BE2C (cell line): ENCODE measurements around the gene ARHGDIG.

Experiments
- DNase-seq: peaks from one replicate; pipeline ENCODE4 v3.0.0-alpha.2; 2020
- H3K27me3 ChIP-seq: fragments of 250-450 bp; sonication (Bioruptor Pico); 2 replicates; pipeline ENCODE4 v1.5.1; 2020; ENCODE audit warnings: mild to moderate bottlenecking
- H3K36me3 ChIP-seq: fragments of 250-450 bp; sonication (Bioruptor Pico); 2 replicates; pipeline ENCODE4 v1.5.1; 2020; ENCODE audit warnings: mild to moderate bottlenecking
- H3K4me1 ChIP-seq: fragments of 250-450 bp; sonication (Bioruptor Pico); 2 replicates; pipeline ENCODE4 v1.5.1; 2020
- H3K4me3 ChIP-seq: 2 replicates; pipeline ENCODE4 v1.5.1; 2011; ENCODE audit warnings: low read depth, low read length
- H3K9me3 ChIP-seq: fragments of 250-450 bp; sonication (Bioruptor Pico); 2 replicates; pipeline ENCODE4 v1.5.1; 2020
- CTCF ChIP-seq: IDR thresholded peaks from 2 replicates; pipeline ENCODE4 v1.5.1; 2012; ENCODE audit warnings: mild to moderate bottlenecking, low read depth, low read length

Gene ARHGDIG

GRCh38 chr16:276426-277077 lies 3.8 kb upstream of the ARHGDIG start:
- TF ChIP-seq CTCF: no peak
- H3K4me3 ChIP-seq: no peak overlapping the region
- no peaks in the 10 kb centered on the region for H3K9me3 ChIP-seq
- H3K36me3 ChIP-seq: no peaks in the 10 kb centered on the region
- DNase-seq: peak; percentile 11
- H3K4me1 ChIP-seq: no peaks in the 10 kb centered on the region
- peaks cover 10% of the 10 kb centered on the region for H3K27me3 ChIP-seq

DNA sequence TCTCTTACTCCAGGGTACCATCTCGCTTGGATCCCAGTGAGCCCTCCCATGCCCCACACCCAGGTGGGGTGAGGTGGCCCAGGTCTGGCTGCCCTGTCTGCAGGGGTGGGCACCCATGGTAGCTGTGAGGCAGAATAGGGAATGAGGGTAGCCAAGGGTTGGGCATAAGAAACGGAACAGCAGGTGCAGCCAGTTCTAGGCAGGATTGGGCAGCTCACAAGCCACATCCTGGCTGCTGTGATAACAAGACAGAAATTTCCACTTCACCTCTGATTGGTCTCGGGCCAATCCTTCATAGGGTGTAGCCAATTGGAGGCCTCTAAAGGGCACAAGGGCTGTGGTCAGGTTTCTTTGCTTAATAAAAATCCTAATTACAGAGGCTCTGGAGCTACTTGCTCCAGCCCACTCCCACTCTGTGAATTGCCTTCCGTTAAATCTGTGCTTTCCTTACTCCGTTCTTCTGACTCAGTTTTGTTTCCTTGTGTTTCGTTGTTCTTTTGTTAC lies 1.5 kb upstream of the ARHGDIG start:
- peak; percentile 34 for DNase-seq
- Histone ChIP-seq H3K27me3 (peaks cover 10% of the 10 kb centered on the region), H3K4me3 (no peak overlapping the region)

DNA sequence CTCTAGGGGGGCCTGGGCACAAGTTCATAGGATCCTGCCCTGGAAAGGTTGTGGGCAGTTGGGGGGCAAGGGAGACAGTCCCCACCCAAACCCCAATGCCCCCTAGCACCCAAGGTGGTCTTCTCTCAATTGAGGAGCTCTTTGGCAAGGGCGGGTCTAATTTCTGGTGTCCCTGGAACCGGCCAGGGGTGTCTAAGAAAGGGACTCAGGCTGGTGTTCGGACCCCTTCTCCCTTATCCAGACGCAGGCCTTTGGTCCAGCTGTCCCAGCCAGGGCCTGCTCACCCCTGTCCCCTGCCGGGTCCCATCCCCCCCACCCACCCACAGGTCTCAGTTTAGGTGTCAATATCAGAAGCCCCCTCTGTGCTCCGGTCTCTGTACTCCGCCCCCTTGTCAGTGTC lies 860 bp upstream of the ARHGDIG start:
- H3K36me3 ChIP-seq: peaks cover 1% of the 10 kb centered on the region
- H3K27me3 ChIP-seq: peaks cover 10% of the 10 kb centered on the region

More for the DNA sequence above, 1.5 kb upstream of the ARHGDIG start:
- no peaks in the 10 kb centered on the region for H3K36me3 ChIP-seq
- H3K9me3 ChIP-seq: no peaks in the 10 kb centered on the region
- TF ChIP-seq CTCF: no peak
- H3K4me1 ChIP-seq: no peaks in the 10 kb centered on the region

GRCh38 chr16:280005-280460 lies 358 bp upstream of the ARHGDIG start:
- H3K9me3 ChIP-seq: no peaks in the 10 kb centered on the region
- H3K36me3 ChIP-seq: peaks cover 6% of the 10 kb centered on the region
- peak; percentile 37 for DNase-seq
- peaks cover 8% of the 10 kb centered on the region for H3K27me3 ChIP-seq
- peak overlapping the region; percentile 33 for H3K4me3 ChIP-seq
- H3K4me1 ChIP-seq: no peaks in the 10 kb centered on the region
- TF ChIP-seq CTCF: no peak

More for the DNA sequence above, 860 bp upstream of the ARHGDIG start:
- Histone ChIP-seq H3K4me3 (no peak overlapping the region; the same call in 1 of the 2 replicates), H3K4me1 (no peaks in the 10 kb centered on the region), H3K9me3 (no peaks in the 10 kb centered on the region)
- no peak for TF ChIP-seq CTCF
- peak; percentile 11 for DNase-seq

DNA sequence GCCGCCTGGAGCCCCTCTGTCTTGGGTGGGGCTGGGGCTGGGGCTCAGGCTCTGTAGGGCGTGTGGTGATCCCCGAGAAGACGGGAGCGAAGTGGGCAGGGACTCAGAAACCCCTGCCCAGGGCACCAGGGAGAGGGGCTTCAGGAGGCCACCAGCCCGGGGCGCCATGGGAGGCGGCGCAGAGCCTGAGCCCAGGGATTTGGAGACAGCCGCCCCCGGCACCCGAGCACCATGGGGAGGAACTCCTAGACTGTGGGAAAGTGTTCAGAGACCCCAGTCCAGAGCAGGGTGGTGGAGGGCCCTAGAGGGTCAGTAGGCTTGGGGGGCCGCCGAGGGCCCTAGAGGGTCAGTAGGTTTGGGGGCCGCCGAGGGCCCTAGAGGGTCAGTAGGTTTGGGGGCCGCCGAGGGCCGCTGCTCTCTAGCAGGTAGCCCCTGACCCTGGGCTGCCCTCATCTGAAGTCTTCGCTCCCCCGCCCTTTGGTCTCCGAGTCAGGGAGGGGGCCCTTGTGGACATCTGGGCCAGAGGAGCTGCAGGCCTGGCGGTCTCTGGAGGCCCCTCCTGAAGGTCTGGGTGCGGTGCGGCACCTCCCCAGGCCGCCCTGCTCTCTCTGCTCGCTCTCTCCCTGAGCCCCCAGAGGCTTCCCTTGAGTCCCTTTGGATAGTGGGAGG lies 734 bp downstream of the ARHGDIG start:
- TF ChIP-seq CTCF: no peak
- Histone ChIP-seq H3K27me3 (peaks cover 4% of the 10 kb centered on the region; the same call in 1 of the 2 replicates), H3K9me3 (no peaks in the 10 kb centered on the region), H3K4me3 (peak overlapping the region; percentile 53), H3K4me1 (no peaks in the 10 kb centered on the region), H3K36me3 (peaks cover 7% of the 10 kb centered on the region)
- no peak for DNase-seq
